GM12878 (cell line): Measurements from ENCODE around the gene KRIT1. TPM values are rescaled to one million over a fixed set of nuclear protein-coding genes. Genes with fewer than 3 reads are reported as not detected.
A peak's percentile ranks its signal among the peaks of the same experiment; 100 is the strongest.

ENCODE experiments used
- ATAC-seq: fragments of 200-7000 bp; cut with Tn5 transposase; 3 replicates; pipeline ENCODE4 v1.9.1; 2020; ENCODE audit warnings: mild to moderate bottlenecking, moderate library complexity
- BruUV-seq: library from RNA; stranded (reverse); fragments of 400-500 nt; replicated peaks from 2 replicates; lab custom pipeline; 2021; lab: Mats Ljungman, UMichigan
- CTCF ChIA-PET: fragments of 300-600 bp; sonication (Branson Sonifier 250); formaldehyde crosslinking; extraction: SDS; loops from one replicate; lab custom pipeline; 2021; ENCODE audit warnings: inconsistent platforms; lab: Yijun Ruan, JAX
- POLR2A ChIA-PET: fragments of 350-600 bp; formaldehyde crosslinking; extraction: SDS; loops from one replicate; lab custom pipeline; 2021; ENCODE audit warnings: inconsistent platforms; lab: Charles Lee
- RAD21 ChIA-PET: fragments of 300-600 bp; sonication (Branson Sonifier 250); formaldehyde crosslinking; loops from one replicate; lab custom pipeline; 2023; ENCODE audit warnings: antibody characterized with exemption; ENCODE audit not compliant: unreplicated experiment; lab: Charles Lee
- SMC1A ChIA-PET: fragments of 300-600 bp; sonication (Branson Sonifier 250); formaldehyde crosslinking; loops from one replicate; lab custom pipeline; 2023; ENCODE audit not compliant: unreplicated experiment, uncharacterized antibody; lab: Charles Lee
- DNase-seq: peaks from one replicate; pipeline ENCODE4 v3.0.0-alpha.2; 2011; ENCODE audit warnings: low read depth, low spot score
- FAIRE-seq: peaks from 3 replicates; lab custom pipeline; 2011; peaks lifted over from hg19 to GRCh38; lab: Jason Lieb, UNC
- H2AFZ ChIP-seq: 2 replicates; pipeline ENCODE4 v1.6.0; 2011; ENCODE audit warnings: low read depth, low read length, control low read depth; ENCODE audit not compliant: control insufficient read depth
- H3K27ac ChIP-seq: 2 replicates; pipeline ENCODE4 v1.5.1; 2011; ENCODE audit warnings: control low read depth; ENCODE audit not compliant: control insufficient read depth, insufficient read depth
- H3K27me3 ChIP-seq, 2 experiments: replicated peaks in 1 of 2; 2 replicates each; pipeline versions ENCODE4 v1.6.0 to v1.6.1; 2011; ENCODE audit warnings: low read length in 1 of 2; ENCODE audit not compliant: control insufficient read depth in 2 of 2, insufficient read depth in 2 of 2
- H3K36me3 ChIP-seq, 2 experiments: 2 replicates each; pipeline ENCODE4 v1.5.1; 2011; ENCODE audit warnings: low read length in 1 of 2; ENCODE audit not compliant: control insufficient read depth in 2 of 2, insufficient read depth in 2 of 2
- H3K4me1 ChIP-seq: 2 replicates; pipeline ENCODE4 v1.6.1; 2011; ENCODE audit warnings: mild to moderate bottlenecking, low read length, moderate library complexity, mixed read lengths; ENCODE audit not compliant: control insufficient read depth, insufficient read depth
- H3K4me2 ChIP-seq: 2 replicates; pipeline ENCODE4 v1.6.0; 2011; ENCODE audit warnings: control low read depth; ENCODE audit not compliant: control insufficient read depth, insufficient read depth
- H3K4me3 ChIP-seq: fragments of 200-600 bp; sonication (generic); 2 replicates; pipeline ENCODE4 v1.5.1; 2016
- H3K79me2 ChIP-seq: 2 replicates; pipeline ENCODE4 v1.6.0; 2011; ENCODE audit warnings: low read length; ENCODE audit not compliant: control insufficient read depth, insufficient read depth
- H3K9ac ChIP-seq: 2 replicates; pipeline ENCODE4 v1.8.0; 2011; ENCODE audit warnings: low read length, control low read depth, mixed read lengths; ENCODE audit not compliant: control insufficient read depth, insufficient read depth
- H3K9me3 ChIP-seq: replicated peaks from 3 replicates; pipeline ENCODE4 v1.5.1; 2011; ENCODE audit warnings: mild to moderate bottlenecking, low read length; ENCODE audit not compliant: control insufficient read depth, insufficient read depth
- H4K20me1 ChIP-seq: 2 replicates; pipeline ENCODE4 v1.6.0; 2011; ENCODE audit not compliant: control insufficient read depth, insufficient read depth
- CTCF ChIP-seq, 3 experiments: IDR thresholded peaks in 2 of 3; conservative IDR thresholded peaks in 1 of 3; 2 replicates each; pipeline ENCODE4 v1.5.1; 2011; ENCODE audit warnings: low read depth in 3 of 3, low read length in 3 of 3, mild to moderate bottlenecking in 3 of 3, control low read depth in 2 of 3, moderate library complexity in 2 of 3, inconsistent platforms in 1 of 3, mixed read lengths in 1 of 3; ENCODE audit not compliant: control insufficient read depth in 2 of 3, insufficient read depth in 1 of 3; ENCODE audit errors: extremely low read depth in 1 of 3
- HSF1 ChIP-seq: fragments of 150-350 bp; IDR thresholded peaks from 2 replicates; pipeline ENCODE4 v1.6.1; 2014; ENCODE audit warnings: mild to moderate bottlenecking, low read depth, low read length
- PML ChIP-seq: IDR thresholded peaks from 2 replicates; pipeline ENCODE4 v1.6.1; 2012; ENCODE audit warnings: low read length, inconsistent platforms
- POLR2AphosphoS2 ChIP-seq: IDR thresholded peaks from 2 replicates; pipeline ENCODE4 v1.6.1; 2011; ENCODE audit warnings: low read depth, mild to moderate bottlenecking, low read length, improper control_type of control experiment, moderate library complexity
- ZNF24 ChIP-seq: fragments of 450-650 bp; IDR thresholded peaks from 2 replicates; pipeline ENCODE4 v1.6.1; 2017; ENCODE audit warnings: antibody characterized with exemption, mild to moderate bottlenecking
- ZNF687 ChIP-seq: fragments of 450-650 bp; IDR thresholded peaks from 2 replicates; pipeline ENCODE4 v1.6.1; 2017; ENCODE audit warnings: mild to moderate bottlenecking, moderate library complexity
- WGBS: methylation state at CpG from one replicate; pipeline ENCODE4 v1.1.6; 2016; ENCODE audit warnings: low lambda C conversion rate; ENCODE audit not compliant: insufficient replicate concordance, insufficient coverage; ENCODE audit errors: missing lambda C conversion rate; 5-methylcytosine and 5-hydroxymethylcytosine counted together
- in situ Hi-C: fragments of 300-500 bp; cut with MboI; formaldehyde crosslinking; loops from 9 replicates; pipeline ENCODE4 v1.14.3; 2018; ENCODE audit warnings: mixed read lengths
- intact Hi-C: fragments of 100-400 bp; cut with micrococcal nuclease; formaldehyde crosslinking; loops from one replicate; pipeline ENCODE4 v1.14.2; 2022; ENCODE audit not compliant: unreplicated experiment
- polyA plus RNA-seq, 11 experiments: library from polyadenylated mRNA; depleted of rRNA in 4 of 11; unstranded in 6 of 11; stranded (reverse) in 5 of 11; fragments of >200 nt; fragmentation: Nextera tagmentation in 4 of 11; fragmentation: Illumina TruSeq in 1 of 11; extraction: Ambion mirVana in 4 of 11; extraction: Trizol in 1 of 11; gene quantifications; 1 replicate in 1 of 11; 2 replicates in 10 of 11; pipeline versions ENCODE4 v1.2.1 to v1.2.3, GENCODE V29; 2011 to 2016; ENCODE audit warnings: inconsistent platforms in 2 of 11, missing spikeins in 2 of 11, low read depth in 1 of 11
- total RNA-seq, 4 experiments: library from RNA; depleted of rRNA in 3 of 4; stranded (reverse); fragments of >200 nt in 3 of 4; fragmentation: Illumina TruSeq in 1 of 4; extraction: Trizol in 1 of 4; gene quantifications; 2 replicates each; pipeline versions ENCODE4 v1.2.1 to v1.2.3, GENCODE V29; 2013 to 2021

KRIT1 gene
- total and polyA plus RNA-seq, 10 of the 15 experiments (the other 5 are each of a cell fraction or from before 2014, with no cell fraction given), result 12.0 to 60.1 (median 27.0) TPM

GRCh38 chr7:92200791-92201190, 44.9 kb downstream of the KRIT1 start:
- SMC1A ChIA-PET, result interaction anchor here (1.0 to 1.1 kb wide), 2 partner anchors 24 to 216 kb away, joined by 3 read pairs; no protein-coding TSS in a partner anchor
- TF ChIP-seq CTCF (IDR thresholded peaks at IDR 0.05 in 2 of 3, conservative IDR thresholded peaks at IDR 0.05 in 1 of 3; ENCODE audit: control insufficient read depth in 2 of 3, extremely low read depth in 1 of 3, insufficient read depth in 1 of 3, low read depth in 3 of 3, low read length in 3 of 3) (peak in 1 of 3 experiments; percentile 21; a peak in 1 of 6 replicates), POLR2AphosphoS2 (no peak)
- TF ChIP-seq, all 136 proteins: peak for 1
- Histone ChIP-seq H3K79me2 (no peaks in the 10 kb centered on the region), H3K36me3 (peaks cover 2 to 3% of the 10 kb centered on the region in 2 experiments), H3K4me3 (no peak overlapping the region), H3K9ac (no peak overlapping the region), H3K4me2 (no peak overlapping the region), H3K27ac (no peak overlapping the region), H4K20me1 (no peaks in the 10 kb centered on the region), H3K4me1 (no peaks in the 10 kb centered on the region), H3K27me3 (no peaks in the 10 kb centered on the region), H3K9me3 (no peaks in the 10 kb centered on the region; the same call in 2 of the 3 replicates), H2AFZ (no peak overlapping the region)
- intact Hi-C loops (no loop called here), in situ Hi-C loops (no loop called here)
- ChIA-PET RAD21 (no interaction called here), POLR2A (no interaction called here), CTCF (interaction anchor here (1.3 to 1.8 kb wide), 2 partner anchors 224 to 247 kb away, joined by 3 to 8 read pairs; partner anchors contain the start of gene GATAD1)
- ATAC-seq (no peak), FAIRE-seq (peak; percentile 57), DNase-seq (no peak)
- no TSS peak for BruUV-seq
- WGBS, result 100% methylated on average over 1 of the region's 1 CpG

GRCh38 chr7:92192326-92192725, 53.4 kb downstream of the KRIT1 start:
- SMC1A ChIA-PET, result interaction anchor here (0.9 kb wide), 1 partner anchor 196 kb away, joined by 3 read pairs; no protein-coding TSS in a partner anchor
- no TSS peak for BruUV-seq
- Histone ChIP-seq H3K27me3 (no peaks in the 10 kb centered on the region), H3K4me3 (no peak overlapping the region), H3K4me1 (no peaks in the 10 kb centered on the region), H2AFZ (no peak overlapping the region), H3K4me2 (no peak overlapping the region), H3K9me3 (peaks cover 1% of the 10 kb centered on the region; the same call in 2 of the 3 replicates), H3K79me2 (no peaks in the 10 kb centered on the region), H3K9ac (no peak overlapping the region), H3K36me3 (0 out of 4 replicates have a peak, but pooled peaks cover 0 to 3% of the 10 kb centered on the region in 2 experiments), H4K20me1 (no peaks in the 10 kb centered on the region), H3K27ac (no peak overlapping the region)
- POLR2A ChIA-PET, result no interaction called here
- CTCF ChIA-PET, result interaction anchor here (0.6 kb wide), 1 partner anchor 308 kb away, joined by 3 read pairs; no protein-coding TSS in a partner anchor
- DNase-seq (no peak), FAIRE-seq (no peak), ATAC-seq (no peak)
- RAD21 ChIA-PET, result no interaction called here
- 62% methylated on average over 3 of the region's 3 CpGs for WGBS
- in situ Hi-C loops (no loop called here), intact Hi-C loops (no loop called here)
- TF ChIP-seq ZNF687 (no peak), HSF1 (no peak), PML (no peak), ZNF24 (no peak)
